Trophoblast cell (in vitro differentiated cells and primary cell): Measurements from ENCODE around the gene NFIC.

Experiments
- DNase-seq, 2 donors: peaks; one replicate each; pipeline ENCODE4 v3.0.0-alpha.2; 2016
- H2AFZ ChIP-seq: 2 replicates; pipeline ENCODE4 v1.6.1; 2013; ENCODE audit warnings: low read length, moderate library complexity, mild to moderate bottlenecking; ENCODE audit not compliant: insufficient read depth, poor library complexity
- H2AK5ac ChIP-seq: 2 replicates; pipeline ENCODE4 v1.6.1; 2013; ENCODE audit warnings: mild to moderate bottlenecking, low read length
- H2BK120ac ChIP-seq: 2 replicates; pipeline ENCODE4 v1.6.1; 2013; ENCODE audit warnings: low read length, mild to moderate bottlenecking, moderate library complexity; ENCODE audit not compliant: insufficient read depth, poor library complexity
- H2BK12ac ChIP-seq: 2 replicates; pipeline ENCODE4 v1.6.1; 2013; ENCODE audit warnings: mild to moderate bottlenecking, low read length, moderate library complexity
- H2BK5ac ChIP-seq: 2 replicates; pipeline ENCODE4 v1.6.1; 2013; ENCODE audit warnings: low read length, low read depth, moderate library complexity, mild to moderate bottlenecking; ENCODE audit not compliant: poor library complexity
- H3K14ac ChIP-seq: 2 replicates; pipeline ENCODE4 v1.6.1; 2013; ENCODE audit warnings: mild to moderate bottlenecking, low read length
- H3K18ac ChIP-seq: 2 replicates; pipeline ENCODE4 v1.6.1; 2013; ENCODE audit warnings: mild to moderate bottlenecking, low read length
- H3K23ac ChIP-seq: 2 replicates; pipeline ENCODE4 v1.6.1; 2013; ENCODE audit warnings: low read length
- H3K27ac ChIP-seq: 2 replicates; pipeline ENCODE4 v1.5.1; 2013; ENCODE audit warnings: low read depth, mild to moderate bottlenecking, inconsistent platforms, low read length, moderate library complexity
- H3K27me3 ChIP-seq: 2 replicates; pipeline ENCODE4 v1.6.1; 2013; ENCODE audit warnings: inconsistent platforms, mild to moderate bottlenecking, low read length, moderate library complexity; ENCODE audit not compliant: insufficient read depth
- H3K36me3 ChIP-seq, 2 experiments: 1 replicate in 1 of 2; 2 replicates in 1 of 2; pipeline ENCODE4 v1.6.1; 2013; ENCODE audit warnings: low read length in 2 of 2, mild to moderate bottlenecking in 2 of 2, moderate library complexity in 1 of 2; ENCODE audit not compliant: insufficient read depth in 2 of 2, control insufficient read depth in 1 of 2
- H3K4ac ChIP-seq: 2 replicates; pipeline ENCODE4 v1.6.1; 2013; ENCODE audit warnings: low read depth, mild to moderate bottlenecking, low read length, moderate library complexity
- H3K4me1 ChIP-seq, 2 experiments: 1 replicate in 1 of 2; 2 replicates in 1 of 2; pipeline ENCODE4 v1.6.1; 2013; ENCODE audit warnings: low read length in 2 of 2, mild to moderate bottlenecking in 2 of 2, moderate library complexity in 1 of 2; ENCODE audit not compliant: insufficient read depth in 2 of 2, control insufficient read depth in 1 of 2
- H3K4me2 ChIP-seq: 2 replicates; pipeline ENCODE4 v1.6.1; 2013; ENCODE audit warnings: inconsistent platforms, mild to moderate bottlenecking, low read length, moderate library complexity
- H3K4me3 ChIP-seq: 2 replicates; pipeline ENCODE4 v1.5.1; 2013; ENCODE audit warnings: mild to moderate bottlenecking, low read depth, low read length, inconsistent platforms
- H3K79me1 ChIP-seq: one replicate; pipeline ENCODE4 v1.6.1; 2013; ENCODE audit warnings: low read length
- H3K79me2 ChIP-seq: 2 replicates; pipeline ENCODE4 v1.6.1; 2013; ENCODE audit warnings: low read length, mild to moderate bottlenecking; ENCODE audit not compliant: control insufficient read depth, insufficient read depth, poor library complexity
- H3K9ac ChIP-seq: 2 replicates; pipeline ENCODE4 v1.6.1; 2013; ENCODE audit warnings: mild to moderate bottlenecking, low read length
- H3K9me3 ChIP-seq: 2 replicates; pipeline ENCODE4 v1.6.1; 2013; ENCODE audit warnings: low read depth, mild to moderate bottlenecking, control low read depth, inconsistent platforms, low read length; ENCODE audit not compliant: insufficient read depth
- H4K12ac ChIP-seq: 2 replicates; pipeline ENCODE4 v1.6.1; 2013; ENCODE audit warnings: low read depth, mild to moderate bottlenecking, low read length, moderate library complexity
- H4K8ac ChIP-seq: 2 replicates; pipeline ENCODE4 v1.6.1; 2013; ENCODE audit warnings: low read depth, mild to moderate bottlenecking, low read length, moderate library complexity
- H4K91ac ChIP-seq: one replicate; pipeline ENCODE4 v1.6.1; 2013; ENCODE audit warnings: low read depth, mild to moderate bottlenecking, low read length, moderate library complexity
- WGBS: extraction: QIAGEN DNeasy Blood & Tissue Kit; methylation state at CpG from one replicate; pipeline ENCODE4 v1.1.7; 2013; ENCODE audit warnings: missing lambda C conversion rate; ENCODE audit not compliant: insufficient read length, insufficient coverage; ENCODE audit errors: extremely low coverage; 5-methylcytosine and 5-hydroxymethylcytosine counted together

The NFIC gene

GRCh38 chr19:3365093-3365835 is 1.1 kb upstream of the NFIC start:
- no peak overlapping the region for H2AK5ac ChIP-seq
- H3K9me3 ChIP-seq, result peaks cover 10% of the 10 kb centered on the region
- peak; percentile 93 to 94 for DNase-seq

GRCh38 chr19:3366753-3367627 is 607 bp downstream of the NFIC start:
- H3K4me1 ChIP-seq, result no peaks in the 10 kb centered on the region
- no peak overlapping the region for H3K4me3 ChIP-seq
- H4K8ac ChIP-seq, result no peak overlapping the region
- H2BK120ac ChIP-seq, result no peak overlapping the region
- H3K36me3 ChIP-seq, result no peaks in the 10 kb centered on the region
- H3K9me3 ChIP-seq, result peaks cover 5% of the 10 kb centered on the region
- H3K79me1 ChIP-seq, result no peaks in the 10 kb centered on the region
- H2BK12ac ChIP-seq, result no peak overlapping the region
- H2AK5ac ChIP-seq, result no peak overlapping the region
- H3K27ac ChIP-seq, result no peak overlapping the region
- no peak overlapping the region for H4K91ac ChIP-seq
- no peak overlapping the region for H3K9ac ChIP-seq
- no peak overlapping the region for H3K4me2 ChIP-seq
- no peaks in the 10 kb centered on the region for H3K79me2 ChIP-seq
- no peak overlapping the region for H3K23ac ChIP-seq
- no peak overlapping the region for H3K14ac ChIP-seq
- H3K18ac ChIP-seq, result no peak overlapping the region
- no peak for DNase-seq
- peaks cover 89% of the 10 kb centered on the region for H3K27me3 ChIP-seq
- WGBS, result no CpG with 5 or more reads among the region's 65 CpGs
- no peak overlapping the region for H3K4ac ChIP-seq
- no peak overlapping the region for H2AFZ ChIP-seq
- no peak overlapping the region for H2BK5ac ChIP-seq
- H4K12ac ChIP-seq, result no peak overlapping the region

More at GRCh38 chr19:3365093-3365835, 1.1 kb upstream of the NFIC start:
- Histone ChIP-seq H3K79me1 (no peaks in the 10 kb centered on the region), H3K18ac (no peak overlapping the region), H3K27me3 (peaks cover 91% of the 10 kb centered on the region), H3K4me2 (no peak overlapping the region), H3K36me3 (no peaks in the 10 kb centered on the region), H3K4ac (no peak overlapping the region), H4K8ac (no peak overlapping the region), H3K4me3 (no peak overlapping the region), H4K12ac (no peak overlapping the region), H2BK120ac (no peak overlapping the region), H3K79me2 (no peaks in the 10 kb centered on the region), H2BK5ac (no peak overlapping the region), H2AFZ (no peak overlapping the region), H3K9ac (no peak overlapping the region), H3K27ac (no peak overlapping the region), H4K91ac (no peak overlapping the region), H2BK12ac (no peak overlapping the region), H3K23ac (no peak overlapping the region), H3K4me1 (no peaks in the 10 kb centered on the region), H3K14ac (no peak overlapping the region)
- WGBS, result no CpG with 5 or more reads among the region's 9 CpGs

GRCh38 chr19:3367628-3368440 is 1.5 kb downstream of the NFIC start:
- no peak overlapping the region for H4K12ac ChIP-seq
- H3K79me1 ChIP-seq, result no peaks in the 10 kb centered on the region
- no peaks in the 10 kb centered on the region for H3K79me2 ChIP-seq
- H2AK5ac ChIP-seq, result no peak overlapping the region
- H3K4me2 ChIP-seq, result no peak overlapping the region
- no CpG with 5 or more reads among the region's 24 CpGs for WGBS
- no peak overlapping the region for H3K4ac ChIP-seq
- no peak overlapping the region for H4K91ac ChIP-seq
- H3K4me1 ChIP-seq, result no peaks in the 10 kb centered on the region
- H2BK120ac ChIP-seq, result no peak overlapping the region
- peaks cover 81% of the 10 kb centered on the region for H3K27me3 ChIP-seq
- H3K23ac ChIP-seq, result no peak overlapping the region
- peak overlapping the region; percentile 38 for H3K4me3 ChIP-seq
- H2AFZ ChIP-seq, result no peak overlapping the region
- no peak for DNase-seq
- no peak overlapping the region for H3K27ac ChIP-seq
- no peak overlapping the region for H3K14ac ChIP-seq
- no peak overlapping the region for H4K8ac ChIP-seq
- H3K9me3 ChIP-seq, result peaks cover 9% of the 10 kb centered on the region
- no peak overlapping the region for H3K18ac ChIP-seq
- no peak overlapping the region for H3K9ac ChIP-seq
- no peak overlapping the region for H2BK5ac ChIP-seq
- no peak overlapping the region for H2BK12ac ChIP-seq
- no peaks in the 10 kb centered on the region for H3K36me3 ChIP-seq

GRCh38 chr19:3368441-3368795 is 2.0 kb downstream of the NFIC start:
- H3K27ac ChIP-seq, result no peak overlapping the region
- no peaks in the 10 kb centered on the region for H3K79me2 ChIP-seq
- peaks cover 11% of the 10 kb centered on the region for H3K9me3 ChIP-seq
- H3K27me3 ChIP-seq, result peaks cover 82% of the 10 kb centered on the region
- H3K4me2 ChIP-seq, result no peak overlapping the region
- no peak for DNase-seq
- no peak overlapping the region for H2BK120ac ChIP-seq
- no peak overlapping the region for H2BK5ac ChIP-seq
- no peak overlapping the region for H3K23ac ChIP-seq
- no peak overlapping the region for H2BK12ac ChIP-seq
- H3K14ac ChIP-seq, result no peak overlapping the region
- no peak overlapping the region for H2AK5ac ChIP-seq
- no peaks in the 10 kb centered on the region for H3K4me1 ChIP-seq
- no peaks in the 10 kb centered on the region for H3K36me3 ChIP-seq
- no peak overlapping the region for H4K8ac ChIP-seq
- no peak overlapping the region for H3K4ac ChIP-seq
- H3K79me1 ChIP-seq, result no peaks in the 10 kb centered on the region
- no CpG with 5 or more reads among the region's 5 CpGs for WGBS
- H3K4me3 ChIP-seq, result no peak overlapping the region
- no peak overlapping the region for H3K9ac ChIP-seq
- H4K12ac ChIP-seq, result no peak overlapping the region
- H3K18ac ChIP-seq, result no peak overlapping the region
- H2AFZ ChIP-seq, result no peak overlapping the region
- no peak overlapping the region for H4K91ac ChIP-seq
